GM18867 (cell line): ENCODE data around the gene ARID4B.
A peak's percentile ranks its signal among the peaks of the same experiment; 100 is the strongest.

Experiments used
- ATAC-seq: cut with Tn5 transposase; IDR thresholded peaks from one replicate; pipeline ENCODE4 v1.9.1; 2021; ENCODE audit warnings: mild to moderate bottlenecking, moderate library complexity; ENCODE audit not compliant: unreplicated experiment

Gene ARID4B

GRCh38 chr1:235128456-235129328 lies 199.3 kb downstream of the ARID4B start, which contains the start of gene TOMM20:
TOMM20 (minus strand) TSS chr1:235128837; CDS start chr1:235128715, 122 bp downstream.
- ATAC-seq = peak; percentile 94

GRCh38 chr1:235127732-235128455 lies 200.1 kb downstream of the ARID4B start:
- no peak for ATAC-seq

- ATAC-seq = no peak
These were observed 200.8 kb downstream of the ARID4B start for GRCh38 chr1:235127203-235127602.

GRCh38 chr1:235124665-235125064 lies 203.3 kb downstream of the ARID4B start:
- no peak for ATAC-seq

- ATAC-seq = no peak
These were observed 203.9 kb downstream of the ARID4B start for GRCh38 chr1:235124111-235124510.

GRCh38 chr1:235122348-235122747 lies 205.6 kb downstream of the ARID4B start:
- ATAC-seq = no peak
